ENCODE results near the gene STXBP6. TPM values are rescaled to one million over a fixed set of nuclear protein-coding genes. Genes with fewer than 3 reads are reported as not detected.

Gene STXBP6
- total and polyA plus RNA-seq, 9 donors: 1.0 to 9.3 (median 5.5) TPM

DNA sequence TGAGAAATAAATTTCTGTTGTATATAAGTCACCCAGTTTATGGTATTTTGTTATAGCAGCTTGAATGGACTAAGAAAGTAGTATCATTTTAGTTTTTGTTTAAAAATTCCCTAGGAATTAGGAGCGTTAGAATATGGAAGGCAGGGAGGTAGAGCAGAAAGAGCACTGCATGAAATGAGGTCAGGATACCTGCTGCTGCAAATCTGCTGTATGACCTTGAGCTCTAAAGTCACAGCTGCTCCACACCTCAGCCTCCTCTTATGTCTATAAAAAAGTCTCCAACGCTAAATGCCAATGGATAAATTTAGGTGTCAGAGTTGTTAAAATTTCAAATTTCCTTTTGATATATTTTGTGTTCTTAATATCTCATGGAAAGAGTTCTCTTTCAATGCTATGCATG, 235.0 kb downstream of the STXBP6 start:
- H3K27ac ChIP-seq: no peak overlapping the region
- no peak overlapping the region for H3K4me3 ChIP-seq
- 70 to 82% (median 81%) methylated on average over 2 of the region's 2 CpGs for WGBS, 3 donors
- TF ChIP-seq POLR2A (IDR thresholded peaks at IDR 0.05) (no peak), EP300 (IDR thresholded peaks at IDR 0.05) (no peak)
- TF ChIP-seq, protein P1, sequence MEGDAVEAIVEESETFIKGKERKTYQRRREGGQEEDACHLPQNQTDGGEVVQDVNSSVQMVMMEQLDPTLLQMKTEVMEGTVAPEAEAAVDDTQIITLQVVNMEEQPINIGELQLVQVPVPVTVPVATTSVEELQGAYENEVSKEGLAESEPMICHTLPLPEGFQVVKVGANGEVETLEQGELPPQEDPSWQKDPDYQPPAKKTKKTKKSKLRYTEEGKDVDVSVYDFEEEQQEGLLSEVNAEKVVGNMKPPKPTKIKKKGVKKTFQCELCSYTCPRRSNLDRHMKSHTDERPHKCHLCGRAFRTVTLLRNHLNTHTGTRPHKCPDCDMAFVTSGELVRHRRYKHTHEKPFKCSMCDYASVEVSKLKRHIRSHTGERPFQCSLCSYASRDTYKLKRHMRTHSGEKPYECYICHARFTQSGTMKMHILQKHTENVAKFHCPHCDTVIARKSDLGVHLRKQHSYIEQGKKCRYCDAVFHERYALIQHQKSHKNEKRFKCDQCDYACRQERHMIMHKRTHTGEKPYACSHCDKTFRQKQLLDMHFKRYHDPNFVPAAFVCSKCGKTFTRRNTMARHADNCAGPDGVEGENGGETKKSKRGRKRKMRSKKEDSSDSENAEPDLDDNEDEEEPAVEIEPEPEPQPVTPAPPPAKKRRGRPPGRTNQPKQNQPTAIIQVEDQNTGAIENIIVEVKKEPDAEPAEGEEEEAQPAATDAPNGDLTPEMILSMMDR (IDR thresholded peaks at IDR 0.05): no peak
- H3K27me3 ChIP-seq: no peaks in the 10 kb centered on the region
- no peaks in the 10 kb centered on the region for H3K4me1 ChIP-seq (ENCODE audit: insufficient read depth)
- DNase-seq: no peak
- H3K9me3 ChIP-seq: no peaks in the 10 kb centered on the region
- intact Hi-C loops (cut with DNase I): no loop called here
- H3K36me3 ChIP-seq: no peaks in the 10 kb centered on the region

DNA sequence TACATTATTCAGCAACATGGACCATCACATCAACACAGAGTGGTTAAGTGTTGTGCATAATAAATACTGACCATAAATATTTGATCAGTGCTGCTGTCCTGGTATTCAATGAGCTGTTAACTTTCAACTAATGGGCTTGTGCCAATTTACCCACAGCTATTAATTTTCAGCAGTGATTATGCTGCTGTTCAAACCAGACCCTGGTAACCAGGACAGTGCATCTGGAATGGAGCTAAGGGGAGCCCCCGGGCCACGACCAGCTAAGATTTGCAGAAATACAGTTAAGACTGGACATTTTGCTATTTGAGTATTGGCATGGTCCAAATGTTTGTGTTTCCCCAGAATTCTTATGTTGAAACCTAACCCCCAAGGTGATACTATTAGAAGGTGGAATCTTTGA, 235.6 kb downstream of the STXBP6 start:
- no peak for DNase-seq
- TF ChIP-seq POLR2A (IDR thresholded peaks at IDR 0.05): no peak
- TF ChIP-seq, protein P1 (IDR thresholded peaks at IDR 0.05): no peak
- no peak for TF ChIP-seq EP300 (IDR thresholded peaks at IDR 0.05)
- no peaks in the 10 kb centered on the region for H3K4me1 ChIP-seq (ENCODE audit: insufficient read depth)
- WGBS, 3 donors: 83 to 100% (median 87%) methylated on average over 2 of the region's 2 CpGs
- H3K27ac ChIP-seq: no peak overlapping the region
- H3K36me3 ChIP-seq: no peaks in the 10 kb centered on the region
- H3K27me3 ChIP-seq: no peaks in the 10 kb centered on the region
- no peaks in the 10 kb centered on the region for H3K9me3 ChIP-seq
- intact Hi-C loops (cut with DNase I): no loop called here
- H3K4me3 ChIP-seq: no peak overlapping the region

DNA sequence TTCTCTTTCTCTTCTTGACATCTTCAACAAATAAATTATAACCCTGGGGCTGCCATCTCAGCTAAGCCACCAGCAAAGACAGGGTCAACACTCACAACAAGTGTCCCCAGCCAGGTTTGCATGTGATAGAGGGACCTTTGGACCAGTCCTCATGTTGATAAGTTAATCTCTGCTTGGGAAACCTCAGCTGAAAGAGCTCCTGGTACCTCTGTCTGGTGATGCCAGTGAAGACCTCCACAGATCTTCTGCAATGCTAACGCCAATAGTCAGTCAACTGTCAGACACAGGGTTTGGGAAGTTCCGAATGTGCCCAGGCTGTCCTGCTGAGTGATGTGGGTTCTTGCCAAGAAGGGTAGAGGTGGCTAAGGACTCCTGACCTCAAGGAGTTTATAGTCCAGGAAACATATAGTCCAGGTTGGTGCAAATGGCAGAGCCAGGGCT, 236.1 kb downstream of the STXBP6 start:
- no peak for DNase-seq
- intact Hi-C loops (cut with DNase I): no loop called here
- H3K36me3 ChIP-seq: no peaks in the 10 kb centered on the region
- H3K9me3 ChIP-seq: no peaks in the 10 kb centered on the region
- H3K4me1 ChIP-seq (ENCODE audit: insufficient read depth): no peaks in the 10 kb centered on the region
- 90 to 100% (median 96%) methylated on average over 2 of the region's 2 CpGs for WGBS, 3 donors
- no peak overlapping the region for H3K27ac ChIP-seq
- H3K4me3 ChIP-seq: no peak overlapping the region
- TF ChIP-seq, protein P1 (IDR thresholded peaks at IDR 0.05): no peak
- TF ChIP-seq EP300 (IDR thresholded peaks at IDR 0.05): no peak
- TF ChIP-seq POLR2A (IDR thresholded peaks at IDR 0.05): no peak
- H3K27me3 ChIP-seq: no peaks in the 10 kb centered on the region

DNA sequence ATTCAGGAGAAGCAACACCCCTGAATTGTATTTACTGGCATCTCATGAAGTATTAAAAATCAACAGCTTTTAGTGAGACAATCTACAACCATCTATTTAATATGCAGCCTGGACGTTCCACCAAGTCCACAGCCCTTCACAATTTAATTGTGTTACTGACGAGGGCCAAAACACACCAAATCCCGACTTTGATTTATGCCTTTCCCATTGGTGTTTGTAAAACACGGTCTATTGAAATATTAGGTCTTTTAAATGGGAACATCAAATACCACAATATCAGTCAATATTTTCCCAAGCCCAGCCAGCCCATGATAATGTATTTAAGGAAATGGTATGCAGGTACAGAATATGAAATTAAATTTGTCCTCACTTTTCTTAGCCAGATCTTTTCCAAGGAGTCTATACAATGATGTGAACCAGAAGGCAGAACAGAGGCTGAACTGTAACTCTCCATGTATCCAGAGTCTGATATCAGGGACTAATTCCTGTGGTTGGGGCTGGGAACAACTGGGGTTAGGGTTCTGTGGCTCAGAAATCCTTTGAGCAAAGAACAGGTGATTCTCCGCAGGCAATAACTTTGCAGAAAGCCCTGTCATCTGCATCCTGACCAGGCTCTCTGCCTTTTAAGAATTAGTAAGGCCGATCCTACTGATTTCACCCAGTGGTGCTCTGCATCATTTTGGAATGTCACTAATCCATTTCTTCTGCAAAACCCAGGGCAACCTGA, 236.7 kb downstream of the STXBP6 start:
- Histone ChIP-seq H3K4me3 (no peak overlapping the region), H3K9me3 (no peaks in the 10 kb centered on the region), H3K4me1 (ENCODE audit: insufficient read depth) (no peaks in the 10 kb centered on the region), H3K36me3 (no peaks in the 10 kb centered on the region), H3K27ac (no peak overlapping the region), H3K27me3 (no peaks in the 10 kb centered on the region)
- WGBS, 3 donors: 72 to 85% (median 84%) methylated on average over 6 of the region's 6 CpGs
- DNase-seq: no peak
- no peak for TF ChIP-seq EP300 (IDR thresholded peaks at IDR 0.05)
- no peak for TF ChIP-seq POLR2A (IDR thresholded peaks at IDR 0.05)
- TF ChIP-seq, protein P1 (IDR thresholded peaks at IDR 0.05): no peak
- intact Hi-C loops (cut with DNase I): no loop called here
